Astrocyte (in vitro differentiated cells and primary cell): ENCODE data around the gene PCP4. TPM values are rescaled to one million over a fixed set of nuclear protein-coding genes. Genes with fewer than 3 reads are reported as not detected.

Source experiments
- DNase-seq: peaks from one replicate; pipeline ENCODE4 v3.0.0-alpha.2; 2010; ENCODE audit warnings: low read depth
- FAIRE-seq: peaks from 2 replicates; lab custom pipeline; 2011; peaks lifted over from hg19 to GRCh38; lab: Jason Lieb, UNC
- H2AFZ ChIP-seq: 2 replicates; pipeline ENCODE4 v1.6.0; 2012; ENCODE audit warnings: low read depth, low read length, inconsistent platforms
- H3K27ac ChIP-seq: 2 replicates; pipeline ENCODE4 v1.5.1; 2011; ENCODE audit warnings: low read depth, low read length, inconsistent platforms
- H3K27me3 ChIP-seq: 2 replicates; pipeline ENCODE4 v1.6.0; 2011; ENCODE audit warnings: low read length, inconsistent platforms; ENCODE audit not compliant: insufficient read depth
- H3K36me3 ChIP-seq: 2 replicates; pipeline ENCODE4 v1.5.1; 2011; ENCODE audit warnings: low read length, inconsistent platforms; ENCODE audit not compliant: insufficient read depth
- H3K4me1 ChIP-seq: 2 replicates; pipeline ENCODE4 v1.5.1; 2011; ENCODE audit warnings: low read length, inconsistent platforms; ENCODE audit not compliant: insufficient read depth
- H3K4me2 ChIP-seq: 2 replicates; pipeline ENCODE4 v1.6.0; 2012; ENCODE audit warnings: low read length, inconsistent platforms
- H3K4me3 ChIP-seq: 2 replicates; pipeline ENCODE4 v1.5.1; 2011; ENCODE audit warnings: low read depth, mild to moderate bottlenecking, low read length, inconsistent platforms; ENCODE audit not compliant: insufficient read depth
- H3K79me2 ChIP-seq: 2 replicates; pipeline ENCODE4 v1.6.0; 2012; ENCODE audit warnings: mild to moderate bottlenecking, low read length, inconsistent platforms; ENCODE audit not compliant: insufficient read depth
- H3K9ac ChIP-seq: 2 replicates; pipeline ENCODE4 v1.6.0; 2012; ENCODE audit warnings: mild to moderate bottlenecking, low read length, inconsistent platforms
- H3K9me3 ChIP-seq: 2 replicates; pipeline ENCODE4 v1.5.1; 2012; ENCODE audit warnings: low read depth, mild to moderate bottlenecking, low read length, inconsistent platforms; ENCODE audit not compliant: insufficient read depth
- H4K20me1 ChIP-seq: 2 replicates; pipeline ENCODE4 v1.6.0; 2012; ENCODE audit warnings: low read length, inconsistent platforms; ENCODE audit not compliant: insufficient read depth
- H3K27ac Mint-ChIP-seq: one replicate; pipeline ENCODE4 v1.8.0; 2021; ENCODE audit warnings: mild to moderate bottlenecking, mixed read lengths; ENCODE audit not compliant: unreplicated experiment
- H3K27me3 Mint-ChIP-seq: one replicate; pipeline ENCODE4 v1.8.0; 2021; ENCODE audit warnings: low read depth, mixed read lengths; ENCODE audit not compliant: unreplicated experiment
- H3K36me3 Mint-ChIP-seq: one replicate; pipeline ENCODE4 v1.8.0; 2021; ENCODE audit warnings: low read depth, mixed read lengths; ENCODE audit not compliant: unreplicated experiment
- H3K4me1 Mint-ChIP-seq: one replicate; pipeline ENCODE4 v1.8.0; 2021; ENCODE audit warnings: low read depth, mixed read lengths; ENCODE audit not compliant: unreplicated experiment
- H3K4me3 Mint-ChIP-seq: one replicate; pipeline ENCODE4 v1.8.0; 2021; ENCODE audit warnings: mild to moderate bottlenecking, moderate library complexity, mixed read lengths; ENCODE audit not compliant: unreplicated experiment
- H3K9me3 Mint-ChIP-seq: one replicate; pipeline ENCODE4 v1.8.0; 2021; ENCODE audit warnings: mild to moderate bottlenecking, mixed read lengths; ENCODE audit not compliant: unreplicated experiment
- CTCF ChIP-seq: IDR thresholded peaks from 2 replicates; pipeline ENCODE4 v1.5.1; 2011; ENCODE audit warnings: low read depth, mild to moderate bottlenecking, inconsistent platforms, low read length, moderate library complexity; ENCODE audit not compliant: insufficient read depth
- EZH2 ChIP-seq: IDR thresholded peaks from 2 replicates; pipeline ENCODE4 v1.6.1; 2012; ENCODE audit warnings: mild to moderate bottlenecking, low read length, inconsistent platforms; ENCODE audit not compliant: insufficient read depth
- total RNA-seq: library from RNA; stranded (reverse); gene quantifications from 2 replicates; pipeline ENCODE4 v1.2.1, GENCODE V29; 2021

PCP4 gene
- total RNA-seq, 1 donor from 2014 or later: 0.68 TPM

- peaks cover 8% of the 10 kb centered on the region for H3K9me3 Mint-ChIP-seq
- H3K4me1 Mint-ChIP-seq: peaks cover 2% of the 10 kb centered on the region
- H3K27ac ChIP-seq: no peak overlapping the region
- no peaks in the 10 kb centered on the region for H3K36me3 Mint-ChIP-seq
- H3K9me3 ChIP-seq: no peaks in the 10 kb centered on the region
- H3K4me3 ChIP-seq: no peak overlapping the region
- no peak overlapping the region for H3K4me2 ChIP-seq
- no peaks in the 10 kb centered on the region for H4K20me1 ChIP-seq
- H3K4me1 ChIP-seq: no peaks in the 10 kb centered on the region
- DNase-seq: no peak
- peaks cover 4% of the 10 kb centered on the region for H3K27me3 Mint-ChIP-seq
- TF ChIP-seq EZH2 (no peak), CTCF (no peak)
- no peak overlapping the region for H3K4me3 Mint-ChIP-seq
- no peaks in the 10 kb centered on the region for H3K36me3 ChIP-seq
- no peaks in the 10 kb centered on the region for H3K27me3 ChIP-seq
- H2AFZ ChIP-seq: no peak overlapping the region
- H3K9ac ChIP-seq: no peak overlapping the region
- no peaks in the 10 kb centered on the region for H3K79me2 ChIP-seq
- no peak for FAIRE-seq
- H3K27ac Mint-ChIP-seq: no peak overlapping the region
These were observed 109.6 kb downstream of the PCP4 start for GRCh38 chr21:39976800-39977199.

Other genes with a start within 250 kb of the PCP4 start
- gene IGSF5, start 122.3 kb upstream of the PCP4 start, total RNA-seq: 0.26 and 0.64 TPM in 2 replicates